GM21526 (cell line): ENCODE results near the gene PKLR.
"Not testable (repeated sequence)": the region's sequence is repeated elsewhere in the genome, so short reads cannot be mapped to it uniquely, and the experiment has no call there.

Source experiments
- ATAC-seq: cut with Tn5 transposase; IDR thresholded peaks from one replicate; pipeline ENCODE4 v1.9.1; 2021; ENCODE audit warnings: moderate library complexity; ENCODE audit not compliant: unreplicated experiment, low FRiP score

PKLR gene

GRCh38 chr1:155260276-155260675, 41.0 kb downstream of the PKLR start:
- no peak for ATAC-seq

GRCh38 chr1:155256058-155256852, 45.0 kb downstream of the PKLR start:
- ATAC-seq: no peak

- ATAC-seq: no peak
Observed at GRCh38 chr1:155255243-155256007, 45.8 kb downstream of the PKLR start, which contains the start of gene ENTREP3. Gene ENTREP3, minus strand, starts transcription at chr1:155255483. Its CDS starts 606 bp downstream, at chr1:155254877.

GRCh38 chr1:155254714-155255242, 46.5 kb downstream of the PKLR start:
- no peak for ATAC-seq

- ATAC-seq: no peak
Observed at GRCh38 chr1:155254228-155254713, 47.0 kb downstream of the PKLR start.

GRCh38 chr1:155253797-155254196, 47.4 kb downstream of the PKLR start:
- ATAC-seq: no peak

GRCh38 chr1:155253208-155253607, 48.0 kb downstream of the PKLR start:
- no peak for ATAC-seq

- ATAC-seq: no peak
Observed at GRCh38 chr1:155251566-155251965, 49.7 kb downstream of the PKLR start.

- peak; percentile 66 for ATAC-seq
Observed at GRCh38 chr1:155250633-155251449, 50.4 kb downstream of the PKLR start.

- peak; percentile 15 for ATAC-seq
Observed at GRCh38 chr1:155250246-155250632, 51.0 kb downstream of the PKLR start.

- ATAC-seq: no peak
Observed at GRCh38 chr1:155247667-155248553, 53.3 kb downstream of the PKLR start.

- not testable (repeated sequence) for ATAC-seq
Observed at GRCh38 chr1:155246796-155247195, 54.4 kb downstream of the PKLR start.

- ATAC-seq: peak; percentile 5
Observed at GRCh38 chr1:155245163-155245524, 56.1 kb downstream of the PKLR start.

GRCh38 chr1:155244368-155245162, 56.7 kb downstream of the PKLR start:
- ATAC-seq: peak; percentile 69

GRCh38 chr1:155242805-155243358, 58.4 kb downstream of the PKLR start:
- ATAC-seq: no peak

- no peak for ATAC-seq
Observed at GRCh38 chr1:155241841-155242264, 59.4 kb downstream of the PKLR start.

GRCh38 chr1:155241069-155241679, 60.1 kb downstream of the PKLR start:
- no peak for ATAC-seq
